ENCODE measurements around the gene MED1. TPM values are rescaled to one million over a fixed set of nuclear protein-coding genes. Genes with fewer than 3 reads are reported as not detected.

Gene MED1
- total and polyA plus RNA-seq, 2 donors (not counting 1 experiment from before 2014, with no cell fraction given) = 13.1 to 59.1 TPM

- Mint-ChIP-seq H3K4me3 (no peak overlapping the region), H3K9me3 (ENCODE audit: insufficient read depth) (no peaks in the 10 kb centered on the region), H3K4me1 (no peaks in the 10 kb centered on the region), H3K27me3 (no peaks in the 10 kb centered on the region), H3K27ac (no peak overlapping the region)
- intact Hi-C loops (cut with micrococcal nuclease) = no loop called here
- TF ChIP-seq EZH2 (IDR thresholded peaks at IDR 0.05; ENCODE audit: borderline replicate concordance, insufficient read depth, low read depth, low read length, poor library complexity, severe bottlenecking) (no peak), CTCF (IDR thresholded peaks at IDR 0.05) (no peak)
- H3K9ac ChIP-seq (ENCODE audit: low read length) = no peak overlapping the region
- no peaks in the 10 kb centered on the region for H3K79me2 ChIP-seq (ENCODE audit: control insufficient read depth, insufficient read depth, low read length)
- 97% methylated on average over 12 of the region's 13 CpGs for WGBS (ENCODE audit: insufficient coverage)
- no peak overlapping the region for H3K4me3 ChIP-seq (ENCODE audit: control extremely low read depth in 1 of 5, extremely low read depth in 1 of 5, insufficient read depth in 1 of 5, low read depth in 2 of 5, low read length in 4 of 5)
- no peak overlapping the region for H3K27ac ChIP-seq (ENCODE audit: low read length in 2 of 2)
- no peaks in the 10 kb centered on the region for H3K9me3 ChIP-seq (ENCODE audit: control extremely low read depth in 1 of 3, control insufficient read depth in 2 of 3, insufficient read depth in 1 of 3, low read length in 2 of 3)
- CTCF ChIA-PET = no interaction called here
- POLR2A ChIA-PET = no interaction called here
- peaks cover 10 to 60% of the 10 kb centered on the region in 2 experiments for H3K36me3 ChIP-seq (replicated peaks in 1 of 2; ENCODE audit: control extremely low read depth in 1 of 2, control insufficient read depth in 1 of 2, extremely low read depth in 1 of 2, insufficient read depth in 2 of 2, low read length in 1 of 2)
- H2AFZ ChIP-seq (ENCODE audit: insufficient read depth, low read depth, low read length, poor library complexity, severe bottlenecking) = no peak overlapping the region
- H4K20me1 ChIP-seq (ENCODE audit: control insufficient read depth, insufficient read depth, low read length, poor library complexity, severe bottlenecking) = no peaks in the 10 kb centered on the region
- no peak overlapping the region for H3K4me2 ChIP-seq (replicated peaks; ENCODE audit: low read depth, low read length, poor library complexity, severe bottlenecking)
- H3K4me1 ChIP-seq (ENCODE audit: control insufficient read depth in 2 of 2, insufficient read depth in 2 of 2, low read length in 2 of 2) = no peaks in the 10 kb centered on the region
- no peak for ATAC-seq (ENCODE audit: low read depth)
- no peak for DNase-seq
- no peaks in the 10 kb centered on the region for H3K27me3 ChIP-seq (replicated peaks in 1 of 4; ENCODE audit: control extremely low read depth in 1 of 4, control insufficient read depth in 3 of 4, insufficient read depth in 4 of 4, low read length in 3 of 4)
Observed at GRCh38 chr17:39410279-39410678, 40.8 kb downstream of the MED1 start.

DNA sequence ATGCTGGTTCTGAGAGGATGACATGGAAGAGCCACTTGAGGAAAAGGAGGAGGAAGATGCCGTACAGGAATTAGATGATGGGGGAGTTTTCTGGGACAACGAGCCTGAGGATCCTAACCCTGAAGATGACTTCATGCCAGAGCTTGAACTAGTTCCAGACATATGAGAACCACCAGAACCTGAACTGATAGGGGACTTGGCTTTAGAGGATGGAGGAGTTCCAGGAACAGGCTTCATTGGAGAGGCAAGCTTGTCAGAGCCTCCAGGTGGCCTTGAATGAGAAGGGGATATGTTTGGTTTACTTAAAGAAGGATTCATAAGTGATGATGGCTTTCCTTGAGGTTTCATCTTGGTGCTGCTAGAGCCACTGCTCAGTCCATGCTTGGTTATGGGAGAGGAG lies 42.7 kb downstream of the MED1 start:
- Mint-ChIP-seq H3K4me3 (no peak overlapping the region), H3K27me3 (no peaks in the 10 kb centered on the region), H3K4me1 (no peaks in the 10 kb centered on the region), H3K27ac (no peak overlapping the region), H3K9me3 (ENCODE audit: insufficient read depth) (no peaks in the 10 kb centered on the region)
- no peak for DNase-seq
- H3K36me3 ChIP-seq (replicated peaks in 1 of 2; ENCODE audit: control extremely low read depth in 1 of 2, control insufficient read depth in 1 of 2, extremely low read depth in 1 of 2, insufficient read depth in 2 of 2, low read length in 1 of 2) = peaks cover 7 to 46% of the 10 kb centered on the region in 2 experiments
- CTCF ChIA-PET = no interaction called here
- H3K4me3 ChIP-seq (ENCODE audit: control extremely low read depth in 1 of 5, extremely low read depth in 1 of 5, insufficient read depth in 1 of 5, low read depth in 2 of 5, low read length in 4 of 5) = no peak overlapping the region
- no peaks in the 10 kb centered on the region for H3K79me2 ChIP-seq (ENCODE audit: control insufficient read depth, insufficient read depth, low read length)
- no peak overlapping the region for H3K9ac ChIP-seq (ENCODE audit: low read length)
- H3K4me2 ChIP-seq (replicated peaks; ENCODE audit: low read depth, low read length, poor library complexity, severe bottlenecking) = no peak overlapping the region
- H4K20me1 ChIP-seq (ENCODE audit: control insufficient read depth, insufficient read depth, low read length, poor library complexity, severe bottlenecking) = peaks cover 3% of the 10 kb centered on the region
- no peak overlapping the region for H3K27ac ChIP-seq (ENCODE audit: low read length in 2 of 2)
- no peaks in the 10 kb centered on the region for H3K9me3 ChIP-seq (ENCODE audit: control extremely low read depth in 1 of 3, control insufficient read depth in 2 of 3, insufficient read depth in 1 of 3, low read length in 2 of 3)
- intact Hi-C loops (cut with micrococcal nuclease) = loop anchor here (10.0 kb wide), 3 partner anchors 134 to 576 kb away; partner anchors contain the start of genes PSMD3 and RPL19
- WGBS (ENCODE audit: insufficient coverage) = 100% methylated on average over 2 of the region's 2 CpGs
- no peak for ATAC-seq (ENCODE audit: low read depth)
- POLR2A ChIA-PET = no interaction called here
- no peak for TF ChIP-seq CTCF (IDR thresholded peaks at IDR 0.05)
- TF ChIP-seq EZH2 (IDR thresholded peaks at IDR 0.05; ENCODE audit: borderline replicate concordance, insufficient read depth, low read depth, low read length, poor library complexity, severe bottlenecking) = no peak
- no peak overlapping the region for H2AFZ ChIP-seq (ENCODE audit: insufficient read depth, low read depth, low read length, poor library complexity, severe bottlenecking)
- no peaks in the 10 kb centered on the region for H3K27me3 ChIP-seq (replicated peaks in 1 of 4; ENCODE audit: control extremely low read depth in 1 of 4, control insufficient read depth in 3 of 4, insufficient read depth in 4 of 4, low read length in 3 of 4)
- no peaks in the 10 kb centered on the region for H3K4me1 ChIP-seq (ENCODE audit: control insufficient read depth in 2 of 2, insufficient read depth in 2 of 2, low read length in 2 of 2)
